ENCODE results near the gene ERI3.

DNA sequence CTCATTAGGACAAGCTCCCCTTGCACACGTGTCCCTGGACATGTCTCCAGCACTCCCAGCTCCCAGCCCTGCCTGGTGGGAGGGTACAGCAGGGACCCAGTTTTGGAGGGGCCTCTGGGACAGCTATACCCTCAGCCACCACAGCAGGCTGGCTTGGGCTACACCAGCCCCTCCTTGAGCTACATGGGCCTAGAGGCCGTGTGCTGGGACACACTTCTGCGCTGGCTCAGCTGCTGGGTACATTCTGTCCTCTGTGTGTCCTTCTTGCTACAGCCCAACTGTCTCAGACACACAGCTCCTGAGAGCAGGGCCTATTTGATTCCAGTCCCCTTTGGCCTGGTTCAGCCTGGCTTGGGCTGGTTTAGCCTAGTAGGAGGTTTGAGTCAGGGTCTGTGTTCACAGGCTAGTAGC is 115.1 kb downstream of the ERI3 start:
- TF ChIP-seq, protein P1, sequence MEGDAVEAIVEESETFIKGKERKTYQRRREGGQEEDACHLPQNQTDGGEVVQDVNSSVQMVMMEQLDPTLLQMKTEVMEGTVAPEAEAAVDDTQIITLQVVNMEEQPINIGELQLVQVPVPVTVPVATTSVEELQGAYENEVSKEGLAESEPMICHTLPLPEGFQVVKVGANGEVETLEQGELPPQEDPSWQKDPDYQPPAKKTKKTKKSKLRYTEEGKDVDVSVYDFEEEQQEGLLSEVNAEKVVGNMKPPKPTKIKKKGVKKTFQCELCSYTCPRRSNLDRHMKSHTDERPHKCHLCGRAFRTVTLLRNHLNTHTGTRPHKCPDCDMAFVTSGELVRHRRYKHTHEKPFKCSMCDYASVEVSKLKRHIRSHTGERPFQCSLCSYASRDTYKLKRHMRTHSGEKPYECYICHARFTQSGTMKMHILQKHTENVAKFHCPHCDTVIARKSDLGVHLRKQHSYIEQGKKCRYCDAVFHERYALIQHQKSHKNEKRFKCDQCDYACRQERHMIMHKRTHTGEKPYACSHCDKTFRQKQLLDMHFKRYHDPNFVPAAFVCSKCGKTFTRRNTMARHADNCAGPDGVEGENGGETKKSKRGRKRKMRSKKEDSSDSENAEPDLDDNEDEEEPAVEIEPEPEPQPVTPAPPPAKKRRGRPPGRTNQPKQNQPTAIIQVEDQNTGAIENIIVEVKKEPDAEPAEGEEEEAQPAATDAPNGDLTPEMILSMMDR (IDR thresholded peaks at IDR 0.05; ENCODE audit: insufficient read depth, low read length, poor library complexity, severe bottlenecking) = no peak
- TF ChIP-seq EZH2phosphoT487 (conservative IDR thresholded peaks at IDR 0.05; ENCODE audit: low read length) = no peak

Measured in SU-DHL-6 (cell line).